Measurements from ENCODE around the gene VEPH1.

VEPH1 gene

DNA sequence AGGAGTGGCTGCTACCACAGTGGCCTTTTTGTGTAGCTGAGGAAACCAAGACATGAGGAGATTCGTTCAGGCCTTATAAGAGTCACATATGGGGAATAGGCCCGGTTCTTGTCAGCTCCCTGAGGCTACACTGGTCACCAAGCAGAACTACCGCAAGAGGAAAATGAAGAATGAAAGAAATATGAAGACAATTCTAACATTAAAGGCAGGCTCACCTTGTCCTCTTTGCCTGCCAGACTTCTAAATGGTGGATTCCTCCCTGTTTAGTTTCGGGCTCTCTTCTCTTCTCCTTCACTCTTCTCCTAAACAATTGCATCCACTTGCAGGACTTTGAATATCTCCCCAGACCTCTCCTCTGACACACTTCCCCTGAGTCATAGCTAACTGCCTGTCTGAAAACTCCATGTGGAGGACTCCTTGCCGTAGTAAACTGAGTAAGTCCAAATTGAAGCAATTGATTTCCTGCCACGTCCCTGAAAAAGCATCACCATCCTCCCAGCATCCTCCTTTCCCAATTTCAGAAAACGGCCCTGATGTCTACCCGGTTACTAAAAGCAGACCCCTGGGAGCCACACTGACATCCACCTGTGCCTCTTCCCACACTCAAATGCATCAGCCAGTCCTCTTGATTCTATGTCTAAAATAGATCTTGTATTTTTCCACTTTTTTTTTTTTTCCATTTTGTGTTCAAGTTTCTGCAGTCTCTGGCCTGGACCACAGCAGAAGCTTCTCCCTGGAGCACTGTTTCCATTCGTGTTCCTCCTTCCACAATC lies 30.3 kb upstream of the VEPH1 start:
- peak overlapping the region; percentile 63 for H3K4me3 ChIP-seq (ENCODE audit: low read length)
- peaks cover 39% of the 10 kb centered on the region for H3K4me1 ChIP-seq (ENCODE audit: control insufficient read depth, insufficient read depth, low read length)
- H3K27me3 ChIP-seq (replicated peaks; ENCODE audit: control insufficient read depth, insufficient read depth, low read length), result no peaks in the 10 kb centered on the region
- peaks cover 3% of the 10 kb centered on the region for H3K9me3 ChIP-seq (ENCODE audit: control insufficient read depth, low read length)
- peak; percentile 79 for DNase-seq (ENCODE audit: low read depth)
- H3K9ac ChIP-seq (ENCODE audit: low read length), result peak overlapping the region; percentile 81
- H3K36me3 ChIP-seq (ENCODE audit: control insufficient read depth, insufficient read depth, low read length, severe bottlenecking), result no peaks in the 10 kb centered on the region

- H3K9me3 ChIP-seq (ENCODE audit: control insufficient read depth, low read length), result peaks cover 3% of the 10 kb centered on the region
- peak overlapping the region; percentile 63 for H3K4me3 ChIP-seq (ENCODE audit: low read length)
- peak overlapping the region; percentile 81 for H3K9ac ChIP-seq (ENCODE audit: low read length)
- no peaks in the 10 kb centered on the region for H3K36me3 ChIP-seq (ENCODE audit: control insufficient read depth, insufficient read depth, low read length, severe bottlenecking)
- DNase-seq (ENCODE audit: low read depth), result peak; percentile 97
- no peaks in the 10 kb centered on the region for H3K27me3 ChIP-seq (replicated peaks; ENCODE audit: control insufficient read depth, insufficient read depth, low read length)
- peaks cover 47% of the 10 kb centered on the region for H3K4me1 ChIP-seq (ENCODE audit: control insufficient read depth, insufficient read depth, low read length)
Measured at GRCh38 chr3:157532529-157533297, 29.5 kb upstream of the VEPH1 start.

GRCh38 chr3:157531771-157532170 lies 28.6 kb upstream of the VEPH1 start:
- peaks cover 3% of the 10 kb centered on the region for H3K9me3 ChIP-seq (ENCODE audit: control insufficient read depth, low read length)
- peak overlapping the region; percentile 81 for H3K9ac ChIP-seq (ENCODE audit: low read length)
- H3K4me3 ChIP-seq (ENCODE audit: low read length), result no peak overlapping the region
- H3K36me3 ChIP-seq (ENCODE audit: control insufficient read depth, insufficient read depth, low read length, severe bottlenecking), result no peaks in the 10 kb centered on the region
- no peaks in the 10 kb centered on the region for H3K27me3 ChIP-seq (replicated peaks; ENCODE audit: control insufficient read depth, insufficient read depth, low read length)
- peaks cover 56% of the 10 kb centered on the region for H3K4me1 ChIP-seq (ENCODE audit: control insufficient read depth, insufficient read depth, low read length)
- peak; percentile 21 for DNase-seq (ENCODE audit: low read depth)

DNA sequence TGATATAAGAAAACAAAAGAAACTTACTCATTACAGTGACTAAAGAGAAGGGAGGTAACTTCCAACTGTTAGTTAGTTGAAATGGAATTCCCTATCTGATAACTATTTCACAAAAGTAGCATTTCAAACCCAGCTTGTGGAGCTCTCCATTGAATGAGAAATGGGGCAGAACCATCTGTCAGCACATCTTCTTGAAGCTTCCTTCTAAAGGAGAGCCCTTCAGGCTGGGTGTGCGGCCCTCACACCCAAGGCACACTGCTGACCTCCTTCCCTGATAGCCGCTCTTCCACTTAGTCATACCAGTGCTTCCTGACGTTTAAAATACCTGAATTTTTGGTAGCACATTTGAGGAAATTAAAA lies 28.1 kb upstream of the VEPH1 start:
- DNase-seq (ENCODE audit: low read depth), result peak; percentile 49
- H3K4me1 ChIP-seq (ENCODE audit: control insufficient read depth, insufficient read depth, low read length), result peaks cover 57% of the 10 kb centered on the region
- H3K27me3 ChIP-seq (replicated peaks; ENCODE audit: control insufficient read depth, insufficient read depth, low read length), result no peaks in the 10 kb centered on the region
- H3K9ac ChIP-seq (ENCODE audit: low read length), result no peak overlapping the region
- peaks cover 3% of the 10 kb centered on the region for H3K9me3 ChIP-seq (ENCODE audit: control insufficient read depth, low read length)
- no peaks in the 10 kb centered on the region for H3K36me3 ChIP-seq (ENCODE audit: control insufficient read depth, insufficient read depth, low read length, severe bottlenecking)
- no peak overlapping the region for H3K4me3 ChIP-seq (ENCODE audit: low read length)

GRCh38 chr3:157530637-157531300 lies 27.6 kb upstream of the VEPH1 start:
- no peaks in the 10 kb centered on the region for H3K27me3 ChIP-seq (replicated peaks; ENCODE audit: control insufficient read depth, insufficient read depth, low read length)
- H3K9me3 ChIP-seq (ENCODE audit: control insufficient read depth, low read length), result no peaks in the 10 kb centered on the region
- peaks cover 57% of the 10 kb centered on the region for H3K4me1 ChIP-seq (ENCODE audit: control insufficient read depth, insufficient read depth, low read length)
- no peak overlapping the region for H3K4me3 ChIP-seq (ENCODE audit: low read length)
- peak; percentile 34 for DNase-seq (ENCODE audit: low read depth)
- H3K36me3 ChIP-seq (ENCODE audit: control insufficient read depth, insufficient read depth, low read length, severe bottlenecking), result no peaks in the 10 kb centered on the region
- no peak overlapping the region for H3K9ac ChIP-seq (ENCODE audit: low read length)

DNA sequence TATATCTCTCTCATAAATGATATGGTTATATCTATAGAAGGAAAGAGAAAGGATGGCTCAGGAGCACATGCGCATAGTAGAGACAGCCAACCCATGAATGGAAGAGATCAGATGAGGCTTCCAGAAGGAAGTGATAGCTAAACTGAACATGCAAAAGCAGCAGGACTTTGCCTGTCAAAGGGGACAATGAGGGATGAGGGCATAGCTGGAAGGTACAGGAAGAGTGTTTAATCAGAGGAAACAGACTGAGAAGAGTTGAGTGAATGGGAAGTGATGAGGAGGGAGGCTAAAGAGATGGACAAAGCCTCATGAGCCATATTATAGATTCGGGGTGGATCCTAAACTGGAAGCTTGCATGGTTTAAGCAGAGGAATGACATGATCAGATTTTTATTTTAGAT lies 26.5 kb upstream of the VEPH1 start:
- Histone ChIP-seq H3K36me3 (ENCODE audit: control insufficient read depth, insufficient read depth, low read length, severe bottlenecking) (no peaks in the 10 kb centered on the region), H3K27me3 (replicated peaks; ENCODE audit: control insufficient read depth, insufficient read depth, low read length) (no peaks in the 10 kb centered on the region)

DNA sequence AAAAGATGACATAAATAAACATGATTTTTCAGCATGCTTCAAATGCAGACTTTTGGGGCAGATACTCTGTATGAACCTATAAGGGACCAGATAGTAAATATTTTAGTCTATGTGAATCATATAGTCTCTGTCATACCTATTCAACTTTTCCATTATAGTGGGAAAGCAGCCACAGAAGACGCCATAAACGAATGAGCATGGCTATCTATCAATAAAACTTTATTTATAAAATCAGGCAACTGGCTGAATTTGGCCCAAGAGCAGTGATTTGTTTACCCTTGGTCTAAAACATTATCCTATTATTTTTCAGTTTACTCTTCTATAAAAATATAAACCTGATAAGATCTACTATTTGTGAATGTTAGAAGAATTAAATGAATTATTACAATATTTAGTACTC lies 25.9 kb upstream of the VEPH1 start:
- no peak for DNase-seq (ENCODE audit: low read depth)
- Histone ChIP-seq H3K36me3 (ENCODE audit: control insufficient read depth, insufficient read depth, low read length, severe bottlenecking) (no peaks in the 10 kb centered on the region), H3K9ac (ENCODE audit: low read length) (no peak overlapping the region), H3K9me3 (ENCODE audit: control insufficient read depth, low read length) (no peaks in the 10 kb centered on the region), H3K4me3 (ENCODE audit: low read length) (no peak overlapping the region), H3K27me3 (replicated peaks; ENCODE audit: control insufficient read depth, insufficient read depth, low read length) (no peaks in the 10 kb centered on the region), H3K4me1 (ENCODE audit: control insufficient read depth, insufficient read depth, low read length) (peaks cover 57% of the 10 kb centered on the region)

More for the DNA sequence above, 26.5 kb upstream of the VEPH1 start:
- Histone ChIP-seq H3K9me3 (ENCODE audit: control insufficient read depth, low read length) (no peaks in the 10 kb centered on the region), H3K4me3 (ENCODE audit: low read length) (no peak overlapping the region), H3K4me1 (ENCODE audit: control insufficient read depth, insufficient read depth, low read length) (peaks cover 57% of the 10 kb centered on the region), H3K9ac (ENCODE audit: low read length) (no peak overlapping the region)
- no peak for DNase-seq (ENCODE audit: low read depth)

- peak; percentile 48 for DNase-seq (ENCODE audit: low read depth)
- H3K9ac ChIP-seq (ENCODE audit: low read length), result peak overlapping the region; percentile 10
- H3K27me3 ChIP-seq (replicated peaks; ENCODE audit: control insufficient read depth, insufficient read depth, low read length), result no peaks in the 10 kb centered on the region
- H3K4me3 ChIP-seq (ENCODE audit: low read length), result no peak overlapping the region
- no peaks in the 10 kb centered on the region for H3K9me3 ChIP-seq (ENCODE audit: control insufficient read depth, low read length)
- H3K36me3 ChIP-seq (ENCODE audit: control insufficient read depth, insufficient read depth, low read length, severe bottlenecking), result no peaks in the 10 kb centered on the region
- peaks cover 44% of the 10 kb centered on the region for H3K4me1 ChIP-seq (ENCODE audit: control insufficient read depth, insufficient read depth, low read length)
Measured at GRCh38 chr3:157527131-157527881, 24.1 kb upstream of the VEPH1 start.

DNA sequence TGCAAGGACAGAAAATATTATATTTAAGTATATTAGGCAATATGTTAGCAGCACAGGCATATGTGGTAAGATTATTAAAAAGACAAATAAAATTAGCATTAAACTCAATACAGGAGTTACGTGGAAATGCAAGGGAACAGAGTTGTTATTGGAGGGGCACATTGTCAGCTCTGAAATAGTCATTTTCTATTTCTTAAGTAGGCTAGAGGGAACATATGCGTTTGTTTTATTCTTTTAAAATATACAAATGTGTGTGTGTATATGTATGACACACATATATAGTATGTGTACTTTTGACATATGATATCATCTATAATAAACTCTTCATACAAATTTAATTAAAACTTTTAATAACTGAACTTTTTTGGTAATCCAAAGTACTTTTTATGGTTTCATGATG lies 22.8 kb upstream of the VEPH1 start:
- Histone ChIP-seq H3K9me3 (ENCODE audit: control insufficient read depth, low read length) (no peaks in the 10 kb centered on the region), H3K27me3 (replicated peaks; ENCODE audit: control insufficient read depth, insufficient read depth, low read length) (no peaks in the 10 kb centered on the region), H3K4me1 (ENCODE audit: control insufficient read depth, insufficient read depth, low read length) (peaks cover 43% of the 10 kb centered on the region), H3K9ac (ENCODE audit: low read length) (no peak overlapping the region), H3K4me3 (ENCODE audit: low read length) (no peak overlapping the region), H3K36me3 (ENCODE audit: control insufficient read depth, insufficient read depth, low read length, severe bottlenecking) (no peaks in the 10 kb centered on the region)
- DNase-seq (ENCODE audit: low read depth), result no peak

- H3K9ac ChIP-seq (ENCODE audit: low read length), result no peak overlapping the region
- H3K36me3 ChIP-seq (ENCODE audit: control insufficient read depth, insufficient read depth, low read length, severe bottlenecking), result no peaks in the 10 kb centered on the region
- no peaks in the 10 kb centered on the region for H3K27me3 ChIP-seq (replicated peaks; ENCODE audit: control insufficient read depth, insufficient read depth, low read length)
- DNase-seq (ENCODE audit: low read depth), result no peak
- peaks cover 47% of the 10 kb centered on the region for H3K4me1 ChIP-seq (ENCODE audit: control insufficient read depth, insufficient read depth, low read length)
- no peak overlapping the region for H3K4me3 ChIP-seq (ENCODE audit: low read length)
- peaks cover 2% of the 10 kb centered on the region for H3K9me3 ChIP-seq (ENCODE audit: control insufficient read depth, low read length)
Measured at GRCh38 chr3:157523814-157524213, 20.6 kb upstream of the VEPH1 start.

DNA sequence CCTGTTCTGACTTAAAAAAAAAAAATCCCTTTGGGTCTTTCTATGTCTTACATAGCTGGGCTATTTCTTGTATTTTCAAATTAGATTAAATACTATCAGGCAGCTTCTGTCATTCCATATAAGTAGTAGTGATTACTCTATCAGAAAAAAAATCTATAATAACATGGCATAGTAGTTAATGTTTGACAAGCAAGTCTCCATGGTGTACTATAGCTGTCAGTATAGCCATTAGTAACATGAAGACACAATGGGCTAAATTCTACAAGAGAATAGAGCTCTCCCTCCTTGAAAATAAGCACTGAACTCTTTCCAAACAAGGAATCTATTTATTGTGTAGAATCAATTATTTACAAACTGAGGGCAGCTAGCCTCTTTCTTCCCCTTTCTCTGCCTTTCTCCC lies 19.4 kb upstream of the VEPH1 start:
- DNase-seq (ENCODE audit: low read depth), result no peak
- Histone ChIP-seq H3K27me3 (replicated peaks; ENCODE audit: control insufficient read depth, insufficient read depth, low read length) (no peaks in the 10 kb centered on the region), H3K4me3 (ENCODE audit: low read length) (no peak overlapping the region), H3K9ac (ENCODE audit: low read length) (no peak overlapping the region), H3K9me3 (ENCODE audit: control insufficient read depth, low read length) (peaks cover 5% of the 10 kb centered on the region), H3K4me1 (ENCODE audit: control insufficient read depth, insufficient read depth, low read length) (peaks cover 37% of the 10 kb centered on the region), H3K36me3 (ENCODE audit: control insufficient read depth, insufficient read depth, low read length, severe bottlenecking) (no peaks in the 10 kb centered on the region)

Measured in adipocyte (in vitro differentiated cells).